ENCODE data around the gene SRGAP3.

Gene SRGAP3

GRCh38 chr3:8938021-8938420, 311.4 kb downstream of the SRGAP3 start:
- Histone ChIP-seq H3K36me3 (ENCODE audit: control insufficient read depth in 1 of 2, insufficient read depth in 2 of 2, low read length in 2 of 2) (peaks cover 34 to 37% of the 10 kb centered on the region in 2 donors), H3K4me1 (ENCODE audit: control insufficient read depth in 1 of 2, insufficient read depth in 2 of 2, low read length in 2 of 2) (no peaks in the 10 kb centered on the region), H3K4me3 (ENCODE audit: low read depth in 1 of 2, low read length in 2 of 2) (no peak overlapping the region), H3K27me3 (ENCODE audit: control insufficient read depth in 1 of 2, insufficient read depth in 2 of 2, low read length in 2 of 2) (no peaks in the 10 kb centered on the region), H3K9ac (ENCODE audit: low read depth in 1 of 2, low read length in 2 of 2) (no peak overlapping the region), H3K9me3 (ENCODE audit: control insufficient read depth in 1 of 2, low read length in 2 of 2) (no peaks in the 10 kb centered on the region), H3K27ac (ENCODE audit: low read depth, low read length) (no peak overlapping the region)

GRCh38 chr3:8937064-8938020, 312.1 kb downstream of the SRGAP3 start:
- H3K27ac ChIP-seq (ENCODE audit: low read depth, low read length), result no peak overlapping the region
- no peaks in the 10 kb centered on the region for H3K9me3 ChIP-seq (ENCODE audit: control insufficient read depth in 1 of 2, low read length in 2 of 2)
- no peaks in the 10 kb centered on the region for H3K27me3 ChIP-seq (ENCODE audit: control insufficient read depth in 1 of 2, insufficient read depth in 2 of 2, low read length in 2 of 2)
- no peaks in the 10 kb centered on the region for H3K4me1 ChIP-seq (ENCODE audit: control insufficient read depth in 1 of 2, insufficient read depth in 2 of 2, low read length in 2 of 2)
- no peak overlapping the region for H3K9ac ChIP-seq (ENCODE audit: low read depth in 1 of 2, low read length in 2 of 2)
- no peak overlapping the region for H3K4me3 ChIP-seq (ENCODE audit: low read depth in 1 of 2, low read length in 2 of 2)
- peaks cover 30 to 37% of the 10 kb centered on the region in 2 donors for H3K36me3 ChIP-seq (ENCODE audit: control insufficient read depth in 1 of 2, insufficient read depth in 2 of 2, low read length in 2 of 2)

- H3K4me1 ChIP-seq (ENCODE audit: control insufficient read depth in 1 of 2, insufficient read depth in 2 of 2, low read length in 2 of 2), result no peaks in the 10 kb centered on the region
- H3K27ac ChIP-seq (ENCODE audit: low read depth, low read length), result no peak overlapping the region
- H3K4me3 ChIP-seq (ENCODE audit: low read depth in 1 of 2, low read length in 2 of 2), result no peak overlapping the region
- H3K9me3 ChIP-seq (ENCODE audit: control insufficient read depth in 1 of 2, low read length in 2 of 2), result no peaks in the 10 kb centered on the region
- H3K27me3 ChIP-seq (ENCODE audit: control insufficient read depth in 1 of 2, insufficient read depth in 2 of 2, low read length in 2 of 2), result no peaks in the 10 kb centered on the region
- no peak overlapping the region for H3K9ac ChIP-seq (ENCODE audit: low read depth in 1 of 2, low read length in 2 of 2)
- H3K36me3 ChIP-seq (ENCODE audit: control insufficient read depth in 1 of 2, insufficient read depth in 2 of 2, low read length in 2 of 2), result peaks cover 14 to 17% of the 10 kb centered on the region in 2 donors
These were observed 316.9 kb downstream of the SRGAP3 start for GRCh38 chr3:8932507-8932906.

GRCh38 chr3:8931342-8931741, 318.1 kb downstream of the SRGAP3 start:
- no peak overlapping the region for H3K27ac ChIP-seq (ENCODE audit: low read depth, low read length)

More at GRCh38 chr3:8931342-8931741, 318.1 kb downstream of the SRGAP3 start:
- H3K9ac ChIP-seq (ENCODE audit: low read depth in 1 of 2, low read length in 2 of 2), result no peak overlapping the region
- H3K4me1 ChIP-seq (ENCODE audit: control insufficient read depth in 1 of 2, insufficient read depth in 2 of 2, low read length in 2 of 2), result no peaks in the 10 kb centered on the region
- no peaks in the 10 kb centered on the region for H3K27me3 ChIP-seq (ENCODE audit: control insufficient read depth in 1 of 2, insufficient read depth in 2 of 2, low read length in 2 of 2)
- peaks cover 13 to 14% of the 10 kb centered on the region in 2 donors for H3K36me3 ChIP-seq (ENCODE audit: control insufficient read depth in 1 of 2, insufficient read depth in 2 of 2, low read length in 2 of 2)
- H3K4me3 ChIP-seq (ENCODE audit: low read depth in 1 of 2, low read length in 2 of 2), result no peak overlapping the region
- no peaks in the 10 kb centered on the region for H3K9me3 ChIP-seq (ENCODE audit: control insufficient read depth in 1 of 2, low read length in 2 of 2)

Measured in duodenal mucosa (tissue), 2 donors.